ENCODE measurements around the gene LRRC37B.
"Not testable (repeated sequence)": the region's sequence is repeated elsewhere in the genome, so short reads cannot be mapped to it uniquely, and the experiment has no call there.

The LRRC37B gene

GRCh38 chr17:32084942-32085829 is 78.0 kb downstream of the LRRC37B start:
- not testable (repeated sequence) for H3K79me2 ChIP-seq (ENCODE audit: control insufficient read depth, low read length); H3K36me3 ChIP-seq (ENCODE audit: control insufficient read depth, low read length); H4K20me1 ChIP-seq (ENCODE audit: control insufficient read depth, insufficient read depth, low read depth, low read length); H3F3A ChIP-seq (ENCODE audit: control insufficient read depth, insufficient read depth); H3K9me2 ChIP-seq (replicated peaks; ENCODE audit: control insufficient read depth, low read length); H3K4me2 ChIP-seq (ENCODE audit: low read length); H3K4me1 ChIP-seq (ENCODE audit: control insufficient read depth, low read length); H3K4me3 ChIP-seq (ENCODE audit: low read length); H3K27me3 ChIP-seq (ENCODE audit: control insufficient read depth, low read length); H3K27ac ChIP-seq (ENCODE audit: low read depth, low read length); H3K9me3 ChIP-seq (ENCODE audit: control insufficient read depth, insufficient read depth, low read length)

DNA sequence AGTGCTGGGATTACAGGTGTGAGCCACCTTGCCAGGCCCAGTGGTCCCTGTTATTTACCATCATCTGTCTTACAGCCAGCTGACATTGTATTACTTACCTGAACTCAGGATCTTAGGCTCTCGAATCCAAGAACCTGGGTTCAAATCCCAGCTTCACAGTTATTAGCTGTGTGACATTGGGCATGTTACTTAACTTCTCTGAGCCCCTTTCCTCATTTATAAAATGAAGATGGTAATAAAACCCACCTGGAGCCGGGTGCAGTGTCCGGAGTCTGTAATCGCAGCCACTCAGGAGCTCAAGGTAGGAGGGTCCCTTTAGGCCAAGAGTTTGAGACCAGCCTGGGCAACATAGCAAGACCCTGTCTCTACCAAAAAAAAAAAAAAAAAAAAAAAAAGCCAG is 79.7 kb downstream of the LRRC37B start:
- H3K9me3 ChIP-seq (ENCODE audit: control insufficient read depth, insufficient read depth, low read length); H3K4me2 ChIP-seq (ENCODE audit: low read length); H3K9me2 ChIP-seq (replicated peaks; ENCODE audit: control insufficient read depth, low read length); H3K27me3 ChIP-seq (ENCODE audit: control insufficient read depth, low read length); H3K36me3 ChIP-seq (ENCODE audit: control insufficient read depth, low read length); H3K4me3 ChIP-seq (ENCODE audit: low read length); H3F3A ChIP-seq (ENCODE audit: control insufficient read depth, insufficient read depth); H3K4me1 ChIP-seq (ENCODE audit: control insufficient read depth, low read length); H3K27ac ChIP-seq (ENCODE audit: low read depth, low read length); H3K79me2 ChIP-seq (ENCODE audit: control insufficient read depth, low read length); H4K20me1 ChIP-seq (ENCODE audit: control insufficient read depth, insufficient read depth, low read depth, low read length): not testable (repeated sequence)

DNA sequence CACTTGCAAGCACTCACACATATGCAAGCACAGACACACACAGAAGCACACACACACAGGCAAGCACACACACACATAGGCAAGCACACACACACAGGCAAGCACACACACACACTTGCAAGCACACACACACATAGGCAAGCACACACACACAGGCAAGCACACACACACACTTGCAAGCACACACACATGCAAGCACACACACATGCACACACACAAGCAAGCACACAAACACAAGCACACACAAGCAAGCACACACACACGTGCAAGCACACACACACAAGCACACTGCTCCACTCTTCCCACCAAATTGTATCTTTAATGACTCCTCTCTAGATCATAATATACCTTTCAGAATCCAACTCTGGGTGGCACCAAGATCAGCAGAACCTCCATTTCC is 84.9 kb downstream of the LRRC37B start:
- H3K9me2 ChIP-seq (replicated peaks; ENCODE audit: control insufficient read depth, low read length); H3K27ac ChIP-seq (ENCODE audit: low read depth, low read length); H3K4me3 ChIP-seq (ENCODE audit: low read length); H3K4me1 ChIP-seq (ENCODE audit: control insufficient read depth, low read length); H4K20me1 ChIP-seq (ENCODE audit: control insufficient read depth, insufficient read depth, low read depth, low read length); H3F3A ChIP-seq (ENCODE audit: control insufficient read depth, insufficient read depth); H3K27me3 ChIP-seq (ENCODE audit: control insufficient read depth, low read length); H3K36me3 ChIP-seq (ENCODE audit: control insufficient read depth, low read length); H3K79me2 ChIP-seq (ENCODE audit: control insufficient read depth, low read length); H3K4me2 ChIP-seq (ENCODE audit: low read length); H3K9me3 ChIP-seq (ENCODE audit: control insufficient read depth, insufficient read depth, low read length): not testable (repeated sequence)

DNA sequence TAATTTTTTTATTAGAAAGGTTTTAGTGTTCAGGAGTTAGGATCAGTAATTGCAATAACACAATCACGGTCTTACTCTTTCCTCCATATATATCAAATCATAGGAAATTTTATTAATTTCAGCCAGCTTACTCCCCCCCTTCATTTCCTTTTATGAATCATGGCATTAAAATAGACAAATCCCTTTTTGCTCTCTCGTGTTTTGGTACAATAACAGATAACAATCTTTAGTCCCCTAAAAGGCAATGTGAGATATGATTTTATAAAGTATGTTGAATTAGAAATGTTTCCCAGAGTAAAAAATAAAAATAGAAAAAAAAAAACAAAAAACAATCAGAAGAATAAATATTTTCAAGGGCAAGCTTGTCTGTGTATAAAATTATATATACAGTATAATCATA is 92.5 kb downstream of the LRRC37B start:
- H3K9me3 ChIP-seq (ENCODE audit: control insufficient read depth, insufficient read depth, low read length) = no peaks in the 10 kb centered on the region

GRCh38 chr17:32100323-32100722 is 93.1 kb downstream of the LRRC37B start:
- not testable (repeated sequence) for H3K4me2 ChIP-seq (ENCODE audit: low read length); H3K27me3 ChIP-seq (ENCODE audit: control insufficient read depth, low read length); H3K36me3 ChIP-seq (ENCODE audit: control insufficient read depth, low read length); H3K27ac ChIP-seq (ENCODE audit: low read depth, low read length); H3K79me2 ChIP-seq (ENCODE audit: control insufficient read depth, low read length); H3F3A ChIP-seq (ENCODE audit: control insufficient read depth, insufficient read depth); H3K4me1 ChIP-seq (ENCODE audit: control insufficient read depth, low read length); H3K9me3 ChIP-seq (ENCODE audit: control insufficient read depth, insufficient read depth, low read length); H3K4me3 ChIP-seq (ENCODE audit: low read length); H4K20me1 ChIP-seq (ENCODE audit: control insufficient read depth, insufficient read depth, low read depth, low read length); H3K9me2 ChIP-seq (replicated peaks; ENCODE audit: control insufficient read depth, low read length)

More for the DNA sequence above, 92.5 kb downstream of the LRRC37B start:
- Histone ChIP-seq H4K20me1 (ENCODE audit: control insufficient read depth, insufficient read depth, low read depth, low read length) (no peaks in the 10 kb centered on the region), H3K4me1 (ENCODE audit: control insufficient read depth, low read length) (no peaks in the 10 kb centered on the region), H3F3A (ENCODE audit: control insufficient read depth, insufficient read depth) (no peaks in the 10 kb centered on the region), H3K27me3 (ENCODE audit: control insufficient read depth, low read length) (peaks cover 8% of the 10 kb centered on the region; the same call in 1 of the 2 replicates), H3K79me2 (ENCODE audit: control insufficient read depth, low read length) (no peaks in the 10 kb centered on the region), H3K9me2 (replicated peaks; ENCODE audit: control insufficient read depth, low read length) (no peaks in the 10 kb centered on the region), H3K4me3 (ENCODE audit: low read length) (no peak overlapping the region), H3K36me3 (ENCODE audit: control insufficient read depth, low read length) (no peaks in the 10 kb centered on the region), H3K4me2 (ENCODE audit: low read length) (no peak overlapping the region), H3K27ac (ENCODE audit: low read depth, low read length) (no peak overlapping the region)
- TF ChIP-seq, protein P1, sequence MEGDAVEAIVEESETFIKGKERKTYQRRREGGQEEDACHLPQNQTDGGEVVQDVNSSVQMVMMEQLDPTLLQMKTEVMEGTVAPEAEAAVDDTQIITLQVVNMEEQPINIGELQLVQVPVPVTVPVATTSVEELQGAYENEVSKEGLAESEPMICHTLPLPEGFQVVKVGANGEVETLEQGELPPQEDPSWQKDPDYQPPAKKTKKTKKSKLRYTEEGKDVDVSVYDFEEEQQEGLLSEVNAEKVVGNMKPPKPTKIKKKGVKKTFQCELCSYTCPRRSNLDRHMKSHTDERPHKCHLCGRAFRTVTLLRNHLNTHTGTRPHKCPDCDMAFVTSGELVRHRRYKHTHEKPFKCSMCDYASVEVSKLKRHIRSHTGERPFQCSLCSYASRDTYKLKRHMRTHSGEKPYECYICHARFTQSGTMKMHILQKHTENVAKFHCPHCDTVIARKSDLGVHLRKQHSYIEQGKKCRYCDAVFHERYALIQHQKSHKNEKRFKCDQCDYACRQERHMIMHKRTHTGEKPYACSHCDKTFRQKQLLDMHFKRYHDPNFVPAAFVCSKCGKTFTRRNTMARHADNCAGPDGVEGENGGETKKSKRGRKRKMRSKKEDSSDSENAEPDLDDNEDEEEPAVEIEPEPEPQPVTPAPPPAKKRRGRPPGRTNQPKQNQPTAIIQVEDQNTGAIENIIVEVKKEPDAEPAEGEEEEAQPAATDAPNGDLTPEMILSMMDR (IDR thresholded peaks at IDR 0.05; ENCODE audit: low read depth, low read length, poor library complexity, severe bottlenecking) = no peak
- no peak for TF ChIP-seq EZH2phosphoT487 (IDR thresholded peaks at IDR 0.05; ENCODE audit: borderline replicate concordance, low read length)

Measured in DOHH2 (cell line).